NT2/D1 (cell line): ENCODE results near the gene TMEM239.
"Not testable (repeated sequence)": the region's sequence is repeated elsewhere in the genome, so short reads cannot be mapped to it uniquely, and the experiment has no call there.

Source experiments
- DNase-seq: peaks from one replicate; pipeline ENCODE4 v3.0.0-alpha.2; 2011; ENCODE audit warnings: low read depth, low spot score
- H3K27me3 ChIP-seq: 2 replicates; pipeline ENCODE4 v1.6.0; 2011; ENCODE audit warnings: mild to moderate bottlenecking; ENCODE audit not compliant: insufficient read length, insufficient read depth
- H3K36me3 ChIP-seq: 2 replicates; pipeline ENCODE4 v1.6.1; 2011; ENCODE audit warnings: mild to moderate bottlenecking, low read length, mixed read lengths; ENCODE audit not compliant: insufficient read depth, insufficient read length
- H3K4me1 ChIP-seq: 2 replicates; pipeline ENCODE4 v1.5.1; 2011; ENCODE audit not compliant: insufficient read depth, insufficient read length
- H3K4me3 ChIP-seq: 2 replicates; pipeline ENCODE4 v1.5.1; 2011; ENCODE audit warnings: low read depth; ENCODE audit not compliant: insufficient read length
- H3K9ac ChIP-seq: 2 replicates; pipeline ENCODE4 v1.6.0; 2011; ENCODE audit warnings: low read depth; ENCODE audit not compliant: insufficient read length
- H3K9me3 ChIP-seq: 2 replicates; pipeline ENCODE4 v1.5.1; 2011; ENCODE audit warnings: mild to moderate bottlenecking, low read length; ENCODE audit not compliant: insufficient read depth
- SUZ12 ChIP-seq: IDR thresholded peaks from 2 replicates; pipeline ENCODE4 v1.6.1; 2011; ENCODE audit not compliant: insufficient read length, insufficient read depth; ENCODE audit errors: extremely low read depth
- YY1 ChIP-seq: IDR thresholded peaks from 2 replicates; pipeline ENCODE4 v1.6.1; 2011; ENCODE audit not compliant: insufficient read length, insufficient read depth
- ZNF274 ChIP-seq: IDR thresholded peaks from 2 replicates; pipeline ENCODE4 v1.6.1; 2011; ENCODE audit warnings: mild to moderate bottlenecking, low read depth, low read length

TMEM239 gene

GRCh38 chr20:2816030-2816582, at the start of gene TMEM239:
Gene TMEM239 (plus strand): TSS chr20:2816364. CDS start chr20:2816555, 191 bp downstream.
- TF ChIP-seq ZNF274: no peak
- no peak for TF ChIP-seq YY1
- TF ChIP-seq SUZ12: no peak
- no peaks in the 10 kb centered on the region for H3K9me3 ChIP-seq
- DNase-seq: no peak
- no peak within 1 kb of the TSS for H3K4me3 ChIP-seq
- peaks cover 10% of the 10 kb centered on the region for H3K4me1 ChIP-seq
- H3K27me3 ChIP-seq: no peaks in the 10 kb centered on the region
- H3K36me3 ChIP-seq: no peaks in the 10 kb centered on the region
- H3K9ac ChIP-seq: no peak within 1 kb of the TSS

GRCh38 chr20:2767768-2768631, 48.2 kb upstream of the TMEM239 start:
- H3K4me1 ChIP-seq: no peaks in the 10 kb centered on the region
- H3K36me3 ChIP-seq: no peaks in the 10 kb centered on the region
- DNase-seq: no peak
- H3K9me3 ChIP-seq: no peaks in the 10 kb centered on the region
- no peaks in the 10 kb centered on the region for H3K27me3 ChIP-seq
- TF ChIP-seq ZNF274 (no peak), SUZ12 (no peak), YY1 (no peak)
- H3K4me3 ChIP-seq: no peak overlapping the region
- H3K9ac ChIP-seq: no peak overlapping the region

- Histone ChIP-seq H3K9ac (no peak overlapping the region), H3K9me3 (no peaks in the 10 kb centered on the region), H3K4me3 (no peak overlapping the region), H3K4me1 (no peaks in the 10 kb centered on the region), H3K27me3 (no peaks in the 10 kb centered on the region), H3K36me3 (no peaks in the 10 kb centered on the region)
- TF ChIP-seq SUZ12 (no peak), ZNF274 (no peak), YY1 (no peak)
- DNase-seq: no peak
Measured at GRCh38 chr20:2768632-2769015, 47.5 kb upstream of the TMEM239 start.

DNA sequence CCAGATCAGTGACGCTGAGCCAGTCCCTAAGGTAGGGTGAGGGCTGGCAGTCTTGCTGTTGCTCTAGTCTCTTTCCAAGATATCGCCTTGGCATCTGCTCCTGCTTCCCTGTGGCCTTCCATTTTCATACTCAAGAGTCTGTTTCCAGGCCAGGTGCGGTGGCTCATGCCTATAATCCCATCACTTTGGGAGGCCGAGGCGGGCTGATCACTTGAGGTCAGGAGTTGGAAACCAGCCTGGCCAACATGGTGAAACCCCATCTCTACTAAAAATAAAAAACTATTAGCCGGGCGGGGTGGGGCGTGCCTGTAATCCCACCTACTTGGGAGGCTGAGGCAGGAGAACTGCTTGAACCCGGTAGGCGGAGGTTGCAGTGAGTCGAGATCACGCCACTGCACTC, 46.1 kb upstream of the TMEM239 start:
- H3K4me1 ChIP-seq, H3K36me3 ChIP-seq, H3K9me3 ChIP-seq, DNase-seq, H3K4me3 ChIP-seq, H3K9ac ChIP-seq, H3K27me3 ChIP-seq: not testable (repeated sequence)

DNA sequence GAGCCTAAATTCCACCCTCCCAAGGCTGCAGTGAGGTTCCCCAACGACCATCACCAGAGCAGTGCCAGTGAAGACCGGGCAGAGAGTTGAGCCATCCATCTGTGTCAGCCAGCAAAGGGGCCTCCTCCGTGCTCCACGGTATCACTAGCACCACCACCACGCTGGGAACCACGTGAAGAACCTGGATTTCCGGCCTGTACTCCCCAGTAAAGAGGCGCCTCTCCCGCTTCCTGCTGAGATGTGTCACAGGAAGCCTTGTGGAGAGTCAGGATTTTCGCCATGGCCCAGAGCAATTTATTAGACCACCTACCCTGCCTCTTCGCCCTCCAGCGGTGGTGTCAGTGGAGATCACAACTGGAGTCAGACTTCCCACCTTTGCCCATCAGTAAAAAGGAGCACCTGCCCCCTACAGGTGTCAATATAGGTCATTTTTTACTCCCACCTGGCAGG, 44.5 kb upstream of the TMEM239 start:
- H3K9ac ChIP-seq: no peak overlapping the region
- H3K36me3 ChIP-seq: no peaks in the 10 kb centered on the region
- no peak for TF ChIP-seq SUZ12
- no peak for TF ChIP-seq ZNF274
- no peak for TF ChIP-seq YY1
- H3K4me3 ChIP-seq: no peak overlapping the region
- H3K4me1 ChIP-seq: no peaks in the 10 kb centered on the region
- H3K9me3 ChIP-seq: no peaks in the 10 kb centered on the region
- no peaks in the 10 kb centered on the region for H3K27me3 ChIP-seq
- DNase-seq: no peak

GRCh38 chr20:2773812-2774211, 42.4 kb upstream of the TMEM239 start:
- Histone ChIP-seq H3K27me3 (no peaks in the 10 kb centered on the region), H3K4me1 (no peaks in the 10 kb centered on the region), H3K9me3 (no peaks in the 10 kb centered on the region), H3K36me3 (no peaks in the 10 kb centered on the region), H3K9ac (no peak overlapping the region), H3K4me3 (no peak overlapping the region)
- TF ChIP-seq SUZ12: no peak
- no peak for TF ChIP-seq ZNF274
- no peak for TF ChIP-seq YY1
- no peak for DNase-seq

DNA sequence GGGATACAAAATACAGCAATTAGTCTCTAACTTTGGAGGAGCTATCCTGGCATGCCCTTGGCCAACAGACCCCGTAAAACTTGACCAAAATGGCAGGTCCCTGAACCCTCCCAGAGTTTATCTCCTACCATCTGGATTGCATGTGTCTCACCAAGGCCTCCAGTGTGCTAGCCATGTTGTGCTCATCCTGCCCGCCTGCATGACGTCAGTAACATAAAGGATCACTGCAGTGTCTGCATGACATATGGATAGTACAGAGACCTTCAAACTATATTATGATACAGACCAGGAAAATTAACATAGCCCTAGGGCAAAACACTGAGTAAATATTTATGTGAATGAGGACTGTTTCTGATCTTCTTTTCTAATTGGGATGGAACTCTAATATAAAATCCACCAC, 41.0 kb upstream of the TMEM239 start:
- no peak for DNase-seq
- no peak overlapping the region for H3K9ac ChIP-seq
- no peaks in the 10 kb centered on the region for H3K9me3 ChIP-seq
- H3K4me1 ChIP-seq: no peaks in the 10 kb centered on the region
- TF ChIP-seq ZNF274 (no peak), YY1 (no peak), SUZ12 (no peak)
- no peak overlapping the region for H3K4me3 ChIP-seq
- no peaks in the 10 kb centered on the region for H3K36me3 ChIP-seq
- no peaks in the 10 kb centered on the region for H3K27me3 ChIP-seq
